ENCODE measurements around the gene GPR62. TPM values are rescaled to one million over a fixed set of nuclear protein-coding genes. Genes with fewer than 3 reads are reported as not detected.

Gene GPR62
- total RNA-seq, 2 donors from 2014 or later: not detected

DNA sequence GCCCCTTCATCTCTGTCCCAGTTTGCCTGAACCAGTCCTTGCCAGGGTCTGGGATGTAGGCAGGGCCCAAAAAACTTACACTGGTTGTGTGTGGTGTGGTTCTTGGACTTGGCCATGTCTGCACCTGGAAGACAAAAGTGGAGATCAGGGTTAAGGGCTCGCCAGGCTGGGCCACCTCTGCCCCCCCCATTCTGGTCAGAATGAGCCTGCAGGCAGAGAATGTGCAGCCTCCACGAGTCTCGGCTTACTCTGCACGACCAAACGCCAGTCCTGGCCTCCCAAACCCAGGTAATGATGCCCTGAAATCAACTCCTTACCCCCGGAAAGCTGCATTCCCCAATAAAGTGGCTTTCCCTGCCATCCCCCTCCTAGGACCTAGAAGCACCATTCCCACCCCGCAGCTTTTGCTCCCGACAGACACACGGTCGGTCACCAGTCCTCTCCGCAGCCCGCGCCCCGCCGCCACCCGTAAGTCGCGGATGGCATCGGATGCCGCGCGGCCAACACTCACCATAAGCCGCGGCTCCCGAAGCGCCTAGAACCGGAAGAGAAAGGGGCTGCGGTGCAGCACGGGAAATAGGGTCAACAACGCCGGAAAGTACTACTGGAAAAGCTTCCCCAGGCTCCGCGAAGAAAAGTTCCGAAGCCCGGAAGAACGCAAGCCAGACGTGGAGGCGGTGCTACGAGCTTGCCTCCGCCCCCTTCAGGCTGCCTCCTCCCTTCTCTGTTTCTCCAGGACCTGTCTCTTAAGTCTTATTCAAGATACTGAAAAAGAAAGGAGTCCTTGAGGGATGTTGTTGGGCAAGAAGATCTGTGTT, 40.4 kb downstream of the GPR62 start, which contains the start of gene RPL29:
RPL29 (minus strand) TSS at position 550 of the 818 bp plus-strand sequence; CDS start at position 116, 434 bp downstream.
- no peaks in the 10 kb centered on the region for H3K27me3 Mint-ChIP-seq
- ATAC-seq (replicated peaks): peak; percentile 97
- peak within 1 kb of the TSS; percentile 97 for H3K4me3 Mint-ChIP-seq
- H3K4me1 Mint-ChIP-seq: peaks cover 11% of the 10 kb centered on the region
- no peaks in the 10 kb centered on the region for H3K9me3 Mint-ChIP-seq
- peak within 1 kb of the TSS; percentile 100 for H3K27ac Mint-ChIP-seq
- peaks cover 51% of the 10 kb centered on the region for H3K36me3 Mint-ChIP-seq (ENCODE audit: low read depth)

DNA sequence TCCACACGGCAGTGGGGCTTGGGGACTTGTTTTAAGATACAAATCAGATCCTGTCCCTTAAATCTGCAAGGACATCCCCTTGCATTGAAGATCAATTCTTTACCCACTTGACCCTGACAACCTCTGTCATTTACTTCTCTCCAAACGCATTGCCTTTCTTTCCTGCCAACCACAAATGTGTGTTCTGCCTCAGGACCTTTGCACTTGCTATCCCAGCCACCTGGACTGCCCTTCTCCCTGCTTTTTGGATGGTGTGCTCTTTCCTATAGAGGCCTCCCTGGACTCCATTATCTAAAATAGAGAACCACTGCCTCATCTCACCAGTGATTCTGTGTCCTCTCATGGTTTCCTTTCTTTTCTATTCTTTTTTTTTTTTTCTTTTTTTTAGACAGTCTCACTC, 42.0 kb downstream of the GPR62 start:
- Mint-ChIP-seq H3K27me3 (no peaks in the 10 kb centered on the region), H3K9me3 (no peaks in the 10 kb centered on the region), H3K36me3 (ENCODE audit: low read depth) (peaks cover 39% of the 10 kb centered on the region), H3K4me1 (peaks cover 11% of the 10 kb centered on the region), H3K27ac (peak overlapping the region; percentile 9), H3K4me3 (peak overlapping the region; percentile 22)
- ATAC-seq (replicated peaks): no peak

GRCh38 chr3:51997935-51998596, 42.9 kb downstream of the GPR62 start:
- Mint-ChIP-seq H3K27ac (peak overlapping the region; percentile 21), H3K4me1 (peaks cover 8% of the 10 kb centered on the region), H3K27me3 (no peaks in the 10 kb centered on the region), H3K36me3 (ENCODE audit: low read depth) (peaks cover 30% of the 10 kb centered on the region), H3K4me3 (no peak overlapping the region), H3K9me3 (no peaks in the 10 kb centered on the region)
- ATAC-seq (replicated peaks): no peak

DNA sequence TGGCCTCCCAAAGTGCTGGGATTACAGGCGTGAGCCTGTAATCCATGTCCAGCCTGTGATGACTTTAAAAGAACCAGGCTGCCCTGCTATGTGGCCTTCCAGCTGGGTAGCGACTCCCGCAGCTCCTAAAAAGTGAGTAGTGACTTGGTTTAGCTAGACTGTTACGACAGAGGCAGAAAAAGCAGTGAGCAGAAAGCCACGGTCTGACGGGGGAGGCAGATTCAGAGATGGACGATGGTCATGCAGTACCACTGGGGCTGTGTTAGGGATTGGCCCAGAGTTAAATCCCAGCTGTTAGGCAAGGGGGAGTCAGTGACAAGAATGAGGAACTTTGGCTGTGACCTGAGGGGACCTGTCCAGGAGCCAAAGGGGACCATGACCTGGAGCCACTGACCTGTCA, 43.6 kb downstream of the GPR62 start:
- H3K4me3 Mint-ChIP-seq: no peak overlapping the region
- peaks cover 8% of the 10 kb centered on the region for H3K4me1 Mint-ChIP-seq
- H3K27ac Mint-ChIP-seq: no peak overlapping the region
- no peaks in the 10 kb centered on the region for H3K27me3 Mint-ChIP-seq
- H3K36me3 Mint-ChIP-seq (ENCODE audit: low read depth): peaks cover 23% of the 10 kb centered on the region
- H3K9me3 Mint-ChIP-seq: no peaks in the 10 kb centered on the region
- no peak for ATAC-seq (replicated peaks)

DNA sequence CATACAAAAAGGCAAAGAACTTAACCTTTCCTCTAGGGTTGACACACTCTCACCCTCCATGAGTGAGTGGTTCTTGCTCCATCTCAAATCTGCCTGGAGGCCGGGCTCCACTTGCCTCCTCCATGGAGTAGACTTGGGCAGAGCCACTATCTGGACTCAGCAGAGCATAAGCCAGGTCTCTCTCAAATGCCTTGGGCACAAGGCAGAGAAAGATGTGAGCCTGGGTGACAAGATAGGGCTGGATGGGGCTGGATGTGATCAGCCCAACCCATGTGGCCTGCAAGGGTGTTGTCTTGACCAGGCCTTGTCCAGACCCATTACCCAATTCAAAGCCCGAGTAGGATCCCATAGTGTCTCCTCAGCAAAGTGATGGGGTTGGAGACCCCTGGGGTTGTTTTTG, 44.7 kb downstream of the GPR62 start:
- H3K4me1 Mint-ChIP-seq: peaks cover 4% of the 10 kb centered on the region
- ATAC-seq (replicated peaks): no peak
- no peak overlapping the region for H3K27ac Mint-ChIP-seq
- no peaks in the 10 kb centered on the region for H3K27me3 Mint-ChIP-seq
- no peak overlapping the region for H3K4me3 Mint-ChIP-seq
- no peaks in the 10 kb centered on the region for H3K9me3 Mint-ChIP-seq
- H3K36me3 Mint-ChIP-seq (ENCODE audit: low read depth): peaks cover 12% of the 10 kb centered on the region

- peak; percentile 96 for ATAC-seq (replicated peaks)
- Mint-ChIP-seq H3K36me3 (ENCODE audit: low read depth) (no peaks in the 10 kb centered on the region), H3K27me3 (no peaks in the 10 kb centered on the region), H3K4me1 (no peaks in the 10 kb centered on the region), H3K4me3 (no peak overlapping the region), H3K27ac (no peak overlapping the region), H3K9me3 (no peaks in the 10 kb centered on the region)
Measured at GRCh38 chr3:52001443-52001974, 46.3 kb downstream of the GPR62 start.

- H3K9me3 Mint-ChIP-seq: no peaks in the 10 kb centered on the region
- H3K36me3 Mint-ChIP-seq (ENCODE audit: low read depth): no peaks in the 10 kb centered on the region
- ATAC-seq (replicated peaks): no peak
- H3K27me3 Mint-ChIP-seq: no peaks in the 10 kb centered on the region
- H3K4me1 Mint-ChIP-seq: no peaks in the 10 kb centered on the region
- no peak overlapping the region for H3K4me3 Mint-ChIP-seq
- peak overlapping the region; percentile 50 for H3K27ac Mint-ChIP-seq
Measured at GRCh38 chr3:52002748-52003147, 47.6 kb downstream of the GPR62 start.

DNA sequence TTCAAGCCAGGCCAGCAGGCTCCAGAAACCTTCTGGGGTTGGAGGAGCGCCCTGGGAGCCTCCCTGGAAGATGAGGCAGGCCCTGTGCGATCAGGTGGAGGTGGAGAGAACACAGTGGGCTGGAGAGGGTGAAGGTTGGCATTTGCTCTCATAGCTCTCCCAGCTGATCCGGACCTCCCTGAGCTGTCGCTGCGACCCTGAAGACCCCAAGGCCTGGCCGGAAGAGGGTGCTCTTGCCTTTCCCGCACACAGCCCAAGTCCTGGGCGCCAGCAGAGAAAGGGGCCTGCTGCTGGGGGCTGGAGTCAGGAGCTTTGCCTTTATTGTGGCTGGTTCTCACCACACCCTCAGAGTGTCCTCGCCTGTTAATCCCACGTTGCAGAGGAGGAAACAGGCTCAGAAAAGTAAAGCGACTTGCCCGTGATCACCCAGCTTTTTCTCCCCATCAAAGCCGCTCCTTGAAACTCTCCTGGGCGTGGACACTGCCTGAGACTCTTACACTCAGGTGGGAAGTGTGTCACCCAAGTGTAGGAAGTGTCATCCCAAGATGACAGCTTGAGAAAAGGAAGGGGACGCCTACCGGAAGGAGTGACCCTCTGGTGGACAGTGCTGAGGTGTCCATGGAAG, 49.1 kb downstream of the GPR62 start:
- Mint-ChIP-seq H3K36me3 (ENCODE audit: low read depth) (no peaks in the 10 kb centered on the region), H3K4me1 (no peaks in the 10 kb centered on the region), H3K27me3 (no peaks in the 10 kb centered on the region), H3K9me3 (no peaks in the 10 kb centered on the region), H3K4me3 (no peak overlapping the region), H3K27ac (peak overlapping the region; percentile 50)
- ATAC-seq (replicated peaks): no peak

DNA sequence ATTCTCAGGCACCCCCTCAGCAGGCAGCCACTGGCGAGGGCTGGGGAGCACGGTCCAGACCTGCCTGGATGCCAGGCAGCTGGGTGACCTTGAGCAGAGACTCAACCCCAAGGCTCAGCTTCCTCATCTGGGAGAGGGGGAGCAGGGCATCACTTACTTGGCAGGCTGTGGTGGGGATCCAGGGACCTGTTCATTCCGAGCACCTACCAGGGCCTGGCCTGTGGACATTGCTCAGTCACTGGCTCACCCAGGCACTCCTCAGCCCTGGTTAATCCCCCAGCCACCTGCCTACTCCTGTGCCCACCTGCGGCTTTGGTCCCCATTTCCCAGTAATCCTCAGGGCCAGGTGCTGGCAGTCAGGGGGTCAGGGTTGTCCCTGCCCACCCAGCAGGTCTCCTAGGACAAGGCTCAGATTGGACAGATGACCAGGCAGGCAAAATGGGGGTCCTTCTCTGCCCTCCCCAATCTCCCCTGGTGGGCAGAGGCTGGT, 49.8 kb downstream of the GPR62 start:
- Mint-ChIP-seq H3K4me3 (no peak overlapping the region), H3K36me3 (ENCODE audit: low read depth) (no peaks in the 10 kb centered on the region), H3K9me3 (no peaks in the 10 kb centered on the region), H3K27ac (no peak overlapping the region), H3K4me1 (no peaks in the 10 kb centered on the region), H3K27me3 (no peaks in the 10 kb centered on the region)
- no peak for ATAC-seq (replicated peaks)

DNA sequence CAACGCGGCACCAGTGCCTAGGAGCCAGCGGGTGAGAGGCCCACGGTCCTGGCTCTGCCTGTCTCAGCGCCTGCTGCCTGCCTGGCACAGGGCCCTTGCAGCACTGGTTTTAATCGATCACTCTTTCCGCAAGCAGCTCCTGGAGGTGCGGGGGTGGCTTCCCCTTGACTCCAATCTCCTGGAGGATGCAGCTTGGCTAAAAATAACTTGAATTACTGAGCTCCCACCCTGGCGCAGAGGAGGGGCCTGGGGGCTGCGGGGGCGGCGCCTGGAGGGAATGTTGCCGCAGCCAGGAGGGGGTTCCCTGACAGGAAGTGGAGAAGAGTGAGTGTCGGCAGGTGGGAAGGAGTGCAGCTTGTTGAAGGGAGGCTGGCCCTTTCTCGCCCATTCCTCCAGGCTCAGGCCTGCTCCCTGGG, 50.4 kb downstream of the GPR62 start:
- Mint-ChIP-seq H3K27ac (no peak overlapping the region), H3K4me3 (no peak overlapping the region)
- peak; percentile 18 for ATAC-seq (replicated peaks)

DNA sequence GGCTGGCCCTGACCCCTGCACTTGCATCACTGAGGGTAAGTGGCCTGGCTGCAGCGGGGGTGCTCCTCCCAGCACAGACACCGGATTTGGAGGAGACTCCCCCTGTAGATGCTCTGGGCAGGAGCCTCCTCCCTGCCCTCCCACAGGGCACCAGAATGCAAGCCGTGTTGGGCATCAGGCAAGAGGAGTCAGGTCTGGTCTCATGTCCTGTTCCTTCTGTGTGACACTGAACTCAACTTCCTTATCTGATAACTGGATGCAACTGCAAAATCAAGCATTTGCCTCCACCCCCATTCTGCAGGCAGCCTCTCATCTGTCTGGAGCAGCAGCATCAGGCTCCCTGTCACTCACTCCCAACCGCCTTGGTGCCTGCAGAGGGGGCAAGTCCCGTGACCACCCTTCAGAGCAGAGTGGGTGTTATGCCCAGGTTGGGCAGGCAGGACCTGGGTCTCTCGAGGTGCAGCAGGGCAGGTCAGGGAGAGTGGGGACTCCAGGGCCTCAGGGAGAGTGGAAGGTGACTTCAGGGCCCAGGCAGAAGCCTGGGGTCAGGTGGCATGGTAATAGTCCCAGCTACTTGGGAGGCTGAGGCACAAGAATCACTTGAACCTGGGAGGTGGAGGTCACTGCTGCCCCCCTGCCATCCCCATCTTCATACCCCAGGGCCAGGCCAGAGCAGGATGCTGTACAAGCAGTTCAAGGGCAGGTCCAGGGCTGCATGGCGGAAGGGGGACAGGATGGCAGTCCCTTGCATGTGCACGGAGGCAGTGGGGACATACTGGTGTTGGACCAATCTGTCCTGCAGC, 51.0 kb downstream of the GPR62 start:
- ATAC-seq (replicated peaks): no peak
- H3K27ac Mint-ChIP-seq: no peak overlapping the region

More for the DNA sequence above, 50.4 kb downstream of the GPR62 start:
- Mint-ChIP-seq H3K36me3 (ENCODE audit: low read depth) (no peaks in the 10 kb centered on the region), H3K4me1 (no peaks in the 10 kb centered on the region), H3K27me3 (no peaks in the 10 kb centered on the region), H3K9me3 (no peaks in the 10 kb centered on the region)

GRCh38 chr3:52006820-52007133, 51.6 kb downstream of the GPR62 start:
- no peak for ATAC-seq (replicated peaks)
- no peaks in the 10 kb centered on the region for H3K27me3 Mint-ChIP-seq
- H3K4me3 Mint-ChIP-seq: no peak overlapping the region
- no peak overlapping the region for H3K27ac Mint-ChIP-seq
- no peaks in the 10 kb centered on the region for H3K9me3 Mint-ChIP-seq
- no peaks in the 10 kb centered on the region for H3K36me3 Mint-ChIP-seq (ENCODE audit: low read depth)
- no peaks in the 10 kb centered on the region for H3K4me1 Mint-ChIP-seq

More for the DNA sequence above, 51.0 kb downstream of the GPR62 start:
- Mint-ChIP-seq H3K36me3 (ENCODE audit: low read depth) (no peaks in the 10 kb centered on the region), H3K4me1 (no peaks in the 10 kb centered on the region), H3K4me3 (no peak overlapping the region), H3K9me3 (no peaks in the 10 kb centered on the region), H3K27me3 (no peaks in the 10 kb centered on the region)

All from activated T-helper 17 cell treated with anti-CD3 and anti-CD28 coated beads, Interleukin-2, amount 50 U/mL, for 72 hours (primary cell).